ENCODE measurements around the gene PI4K2B. TPM values are rescaled to one million over a fixed set of nuclear protein-coding genes. Genes with fewer than 3 reads are reported as not detected.

PI4K2B gene
- total and polyA plus RNA-seq, 2 experiments from 2014 or later, result 11.8 to 44.1 TPM

- peak overlapping the region; percentile 79 for H3K27ac ChIP-seq
- H3K4me2 ChIP-seq, result peak overlapping the region; percentile 84
- peaks cover 4% of the 10 kb centered on the region for H3K4me1 ChIP-seq (ENCODE audit: insufficient read depth)
- no peaks in the 10 kb centered on the region for H3K27me3 ChIP-seq
- H3K9me3 ChIP-seq (ENCODE audit: low read depth), result no peaks in the 10 kb centered on the region
- no peaks in the 10 kb centered on the region for H4K20me1 ChIP-seq (ENCODE audit: insufficient read depth, poor library complexity, severe bottlenecking)
- H3K79me2 ChIP-seq, result peaks cover 15% of the 10 kb centered on the region
- H3K36me3 ChIP-seq (replicated peaks; ENCODE audit: insufficient read depth, low read depth), result no peaks in the 10 kb centered on the region
- H3K9me2 ChIP-seq (replicated peaks; ENCODE audit: insufficient read depth), result no peaks in the 10 kb centered on the region
- DNase-seq (ENCODE audit: low spot score), result peak; percentile 51
- H2AFZ ChIP-seq, result peak overlapping the region; percentile 99
- no peak for TF ChIP-seq EZH2 (IDR thresholded peaks at IDR 0.05; ENCODE audit: borderline replicate concordance)
- TF ChIP-seq CTCF (IDR thresholded peaks at IDR 0.05; ENCODE audit: poor library complexity), result no peak
- no peak for TF ChIP-seq EZH2phosphoT487 (IDR thresholded peaks at IDR 0.05; ENCODE audit: low read depth, severe bottlenecking, unreplicated experiment)
- peak overlapping the region; percentile 84 for H3K4me3 ChIP-seq
- 50% methylated on average over 23 of the region's 23 CpGs for WGBS (ENCODE audit: low lambda C conversion rate, missing lambda C conversion rate)
Observed at GRCh38 chr4:25313201-25313895, 79.5 kb downstream of the PI4K2B start.

GRCh38 chr4:25320336-25320735, 86.5 kb downstream of the PI4K2B start:
- Histone ChIP-seq H3K4me2 (no peak overlapping the region), H3K27me3 (no peaks in the 10 kb centered on the region), H3K4me3 (no peak overlapping the region), H2AFZ (no peak overlapping the region), H3K36me3 (replicated peaks; ENCODE audit: insufficient read depth, low read depth) (no peaks in the 10 kb centered on the region), H3K27ac (no peak overlapping the region), H3K4me1 (ENCODE audit: insufficient read depth) (no peaks in the 10 kb centered on the region), H3K9me2 (replicated peaks; ENCODE audit: insufficient read depth) (no peaks in the 10 kb centered on the region), H3K79me2 (no peaks in the 10 kb centered on the region), H4K20me1 (ENCODE audit: insufficient read depth, poor library complexity, severe bottlenecking) (no peaks in the 10 kb centered on the region), H3K9me3 (ENCODE audit: low read depth) (no peaks in the 10 kb centered on the region)
- 95% methylated on average over 2 of the region's 2 CpGs for WGBS (ENCODE audit: low lambda C conversion rate, missing lambda C conversion rate)
- no peak for TF ChIP-seq EZH2phosphoT487 (IDR thresholded peaks at IDR 0.05; ENCODE audit: low read depth, severe bottlenecking, unreplicated experiment)
- TF ChIP-seq CTCF (IDR thresholded peaks at IDR 0.05; ENCODE audit: poor library complexity), result no peak
- TF ChIP-seq EZH2 (IDR thresholded peaks at IDR 0.05; ENCODE audit: borderline replicate concordance), result no peak
- DNase-seq (ENCODE audit: low spot score), result no peak

GRCh38 chr4:25320773-25321172, 86.9 kb downstream of the PI4K2B start:
- TF ChIP-seq CTCF (IDR thresholded peaks at IDR 0.05; ENCODE audit: poor library complexity) (no peak), EZH2 (IDR thresholded peaks at IDR 0.05; ENCODE audit: borderline replicate concordance) (no peak), EZH2phosphoT487 (IDR thresholded peaks at IDR 0.05; ENCODE audit: low read depth, severe bottlenecking, unreplicated experiment) (no peak)
- Histone ChIP-seq H2AFZ (no peak overlapping the region), H3K9me2 (replicated peaks; ENCODE audit: insufficient read depth) (no peaks in the 10 kb centered on the region), H4K20me1 (ENCODE audit: insufficient read depth, poor library complexity, severe bottlenecking) (no peaks in the 10 kb centered on the region), H3K27me3 (no peaks in the 10 kb centered on the region), H3K4me2 (no peak overlapping the region), H3K79me2 (no peaks in the 10 kb centered on the region), H3K9me3 (ENCODE audit: low read depth) (no peaks in the 10 kb centered on the region), H3K4me3 (no peak overlapping the region), H3K36me3 (replicated peaks; ENCODE audit: insufficient read depth, low read depth) (no peaks in the 10 kb centered on the region), H3K4me1 (ENCODE audit: insufficient read depth) (no peaks in the 10 kb centered on the region), H3K27ac (no peak overlapping the region)
- WGBS (ENCODE audit: low lambda C conversion rate, missing lambda C conversion rate), result 90% methylated on average over 1 of the region's 1 CpG
- DNase-seq (ENCODE audit: low spot score), result no peak
